PFSK-1 (cell line): ENCODE data around the gene CCDC93.

Experiments used
- FOXP2 ChIP-seq: optimal IDR thresholded peaks from 2 replicates; pipeline ENCODE3; 2011; ENCODE audit warnings: borderline replicate concordance, control low read depth, inconsistent platforms; ENCODE audit not compliant: insufficient read depth; ENCODE audit errors: extremely low read length, extremely low read depth
- POLR2AphosphoS5 ChIP-seq: IDR thresholded peaks from 2 replicates; pipeline ENCODE4 v1.6.1; 2012; ENCODE audit warnings: low read depth, mild to moderate bottlenecking, control low read depth, low read length, moderate library complexity
- REST ChIP-seq, 2 experiments: IDR thresholded peaks; 2 replicates each; pipeline versions ENCODE4 v1.6.1 to v1.8.0; 2011 to 2012; ENCODE audit warnings: low read depth in 2 of 2, low read length in 2 of 2, control low read depth in 1 of 2, inconsistent platforms in 1 of 2, mild to moderate bottlenecking in 1 of 2, moderate library complexity in 1 of 2; ENCODE audit not compliant: insufficient read depth in 1 of 2
- SIN3A ChIP-seq: IDR thresholded peaks from 2 replicates; pipeline ENCODE4 v1.6.1; 2012; ENCODE audit warnings: mild to moderate bottlenecking, low read length, moderate library complexity, borderline replicate concordance; ENCODE audit not compliant: insufficient read depth
- TAF1 ChIP-seq: IDR thresholded peaks from 2 replicates; pipeline ENCODE4 v1.6.1; 2012; ENCODE audit warnings: low read length, control low read depth, borderline replicate concordance; ENCODE audit not compliant: insufficient read depth

CCDC93 gene

GRCh38 chr2:117948615-117949014, 65.3 kb downstream of the CCDC93 start:
- TF ChIP-seq SIN3A (no peak), FOXP2 (no peak), POLR2AphosphoS5 (no peak), REST (IDR thresholded peaks at IDR 0.05; ENCODE audit: insufficient read depth in 1 of 2, low read depth in 2 of 2, low read length in 2 of 2) (no peak), TAF1 (no peak)

- TF ChIP-seq TAF1 (no peak), FOXP2 (no peak)
Observed at GRCh38 chr2:117945296-117945695, 68.6 kb downstream of the CCDC93 start.

GRCh38 chr2:117944816-117945215, 69.1 kb downstream of the CCDC93 start:
- TF ChIP-seq SIN3A (no peak), TAF1 (no peak), POLR2AphosphoS5 (no peak), FOXP2 (no peak), REST (IDR thresholded peaks at IDR 0.05; ENCODE audit: insufficient read depth in 1 of 2, low read depth in 2 of 2, low read length in 2 of 2) (no peak)

- TF ChIP-seq SIN3A (no peak), POLR2AphosphoS5 (no peak), TAF1 (no peak), REST (IDR thresholded peaks at IDR 0.05; ENCODE audit: insufficient read depth in 1 of 2, low read depth in 2 of 2, low read length in 2 of 2) (no peak), FOXP2 (no peak)
Observed at GRCh38 chr2:117943013-117943672, 70.7 kb downstream of the CCDC93 start.

GRCh38 chr2:117942551-117942950, 71.3 kb downstream of the CCDC93 start:
- TF ChIP-seq TAF1 = no peak
- no peak for TF ChIP-seq SIN3A
- no peak for TF ChIP-seq FOXP2
- no peak for TF ChIP-seq POLR2AphosphoS5
- TF ChIP-seq REST (IDR thresholded peaks at IDR 0.05; ENCODE audit: insufficient read depth in 1 of 2, low read depth in 2 of 2, low read length in 2 of 2) = no peak
